A549 (cell line): Measurements from ENCODE around the gene FHIT. TPM values are rescaled to one million over a fixed set of nuclear protein-coding genes. Genes with fewer than 3 reads are reported as not detected.

Source experiments
- ATAC-seq, 2 experiments: fragments of 200-7000 bp in 1 of 2; fragments of >200 bp in 1 of 2; cut with Nextera tagmentation in 1 of 2; cut with Tn5 transposase in 1 of 2; 3 replicates each; pipeline versions ENCODE4 v1.8.0 to v1.9.1; 2018 to 2020; ENCODE audit warnings: mild to moderate bottlenecking in 1 of 2, moderate library complexity in 1 of 2
- CTCF ChIA-PET: fragments of 300-600 bp; sonication (Branson Sonifier 250); formaldehyde crosslinking; extraction: SDS; loops from one replicate; lab custom pipeline; 2021; ENCODE audit warnings: antibody characterized with exemption, inconsistent platforms; lab: Yijun Ruan, JAX
- POLR2A ChIA-PET: fragments of 350-600 bp; formaldehyde crosslinking; extraction: SDS; loops from one replicate; lab custom pipeline; 2021; ENCODE audit warnings: antibody characterized with exemption, inconsistent platforms; lab: Yijun Ruan, JAX
- DNase-seq, 2 experiments: peaks; one replicate each; pipeline versions ENCODE4 v3.0.0 to v3.0.0-alpha.2; 2011 to 2016; ENCODE audit warnings: low read depth in 1 of 2, low spot score in 1 of 2
- FAIRE-seq: peaks from 2 replicates; lab custom pipeline; 2011; peaks lifted over from hg19 to GRCh38; lab: Jason Lieb, UNC
- H3K27ac ChIP-seq, 2 experiments: fragments of >200 bp; sonication (Bioruptor Twin); formaldehyde crosslinking; 3 replicates each; pipeline ENCODE4 v1.5.1; 2016 to 2017
- H3K4me1 ChIP-seq: fragments of >200 bp; sonication (Bioruptor Twin); formaldehyde crosslinking; 3 replicates; pipeline ENCODE4 v1.6.1; 2016
- H3K4me2 ChIP-seq: fragments of >200 bp; sonication (Bioruptor Twin); formaldehyde crosslinking; 3 replicates; pipeline ENCODE4 v1.6.1; 2016
- H3K4me3 ChIP-seq: fragments of >200 bp; sonication (Bioruptor Twin); formaldehyde crosslinking; 3 replicates; pipeline ENCODE4 v1.5.1; 2016
- H3K9me3 ChIP-seq: fragments of >200 bp; sonication (Bioruptor Twin); formaldehyde crosslinking; 3 replicates; pipeline ENCODE4 v1.6.1; 2016
- CBX2 ChIP-seq: fragments of 200-600 bp; sonication (generic); IDR thresholded peaks from 2 replicates; pipeline ENCODE4 v1.6.1; 2016; ENCODE audit warnings: low read depth, mild to moderate bottlenecking, borderline replicate concordance
- CHD2 ChIP-seq: fragments of 150-350 bp; IDR thresholded peaks from 2 replicates; pipeline ENCODE4 v1.6.1; 2014; ENCODE audit warnings: low read length; ENCODE audit not compliant: partially characterized antibody
- CHD4 ChIP-seq: fragments of 200-600 bp; sonication (generic); IDR thresholded peaks from 2 replicates; pipeline ENCODE4 v1.6.1; 2016; ENCODE audit warnings: antibody characterized with exemption, mild to moderate bottlenecking, borderline replicate concordance
- EHF ChIP-seq: fragments of 250-450 bp; sonication (Bioruptor Pico); IDR thresholded peaks from 2 replicates; pipeline ENCODE4 v1.5.0; 2020; ENCODE audit warnings: mild to moderate bottlenecking
- EHMT2 ChIP-seq: fragments of 200-600 bp; sonication (generic); IDR thresholded peaks from 2 replicates; pipeline ENCODE4 v1.6.1; 2016; ENCODE audit warnings: antibody characterized with exemption, low read depth, mild to moderate bottlenecking, moderate library complexity
- EP300 ChIP-seq, 2 experiments: fragments of >200 bp; sonication (Bioruptor Twin); formaldehyde crosslinking; IDR thresholded peaks; 2 replicates in 1 of 2; 3 replicates in 1 of 2; pipeline ENCODE4 v1.6.1; 2016 to 2017
- FOSB ChIP-seq: fragments of 250-450 bp; sonication (Bioruptor Pico); IDR thresholded peaks from 2 replicates; pipeline ENCODE4 v1.5.0; 2020; ENCODE audit warnings: mild to moderate bottlenecking, moderate library complexity
- GATA3 ChIP-seq: IDR thresholded peaks from 2 replicates; pipeline ENCODE4 v1.6.1; 2012; ENCODE audit warnings: borderline replicate concordance
- HEYL ChIP-seq: fragments of 250-450 bp; sonication (Bioruptor Pico); IDR thresholded peaks from 2 replicates; pipeline ENCODE4 v1.8.0; 2021; ENCODE audit warnings: mild to moderate bottlenecking, moderate library complexity
- HOXA7 ChIP-seq: fragments of 250-450 bp; sonication (Bioruptor Pico); IDR thresholded peaks from 2 replicates; pipeline ENCODE4 v1.5.0; 2020; ENCODE audit warnings: mild to moderate bottlenecking, moderate library complexity
- HOXB13 ChIP-seq: fragments of 250-450 bp; sonication (Bioruptor Pico); IDR thresholded peaks from 2 replicates; pipeline ENCODE4 v1.5.0; 2020; ENCODE audit warnings: low read depth, mild to moderate bottlenecking, moderate library complexity
- HOXB5 ChIP-seq: fragments of 250-450 bp; sonication (Bioruptor Pico); IDR thresholded peaks from 2 replicates; pipeline ENCODE4 v1.5.0; 2020; ENCODE audit warnings: mild to moderate bottlenecking, moderate library complexity
- KDM1A ChIP-seq: fragments of 200-600 bp; sonication (generic); IDR thresholded peaks from 2 replicates; pipeline ENCODE4 v1.6.1; 2016; ENCODE audit warnings: low read depth, mild to moderate bottlenecking
- KDM5A ChIP-seq: fragments of 200-600 bp; sonication (generic); IDR thresholded peaks from 2 replicates; pipeline ENCODE4 v1.6.1; 2016; ENCODE audit warnings: antibody characterized with exemption, mild to moderate bottlenecking
- MAFK ChIP-seq: fragments of 450-650 bp; IDR thresholded peaks from 2 replicates; pipeline ENCODE4 v1.6.1; 2014; ENCODE audit not compliant: partially characterized antibody
- MAZ ChIP-seq: fragments of 150-350 bp; IDR thresholded peaks from 2 replicates; pipeline ENCODE4 v1.6.1; 2014; ENCODE audit warnings: antibody characterized with exemption, low read depth, low read length, borderline replicate concordance
- MYC ChIP-seq: IDR thresholded peaks from 2 replicates; pipeline ENCODE4 v1.6.1; 2012; ENCODE audit warnings: mild to moderate bottlenecking, inconsistent platforms, low read length, improper control_type of control experiment, borderline replicate concordance
- NFE2L2 ChIP-seq: fragments of 150-350 bp; conservative IDR thresholded peaks from 2 replicates; pipeline ENCODE4 v1.6.1; 2014; ENCODE audit warnings: low read length
- POLR2A ChIP-seq: IDR thresholded peaks from 2 replicates; pipeline ENCODE4 v1.6.1; 2012; ENCODE audit warnings: mild to moderate bottlenecking, low read length
- RARB ChIP-seq: fragments of 250-450 bp; sonication (Bioruptor Pico); IDR thresholded peaks from 2 replicates; pipeline ENCODE4 v1.8.0; 2021; ENCODE audit warnings: mild to moderate bottlenecking, moderate library complexity
- REST ChIP-seq: fragments of 200-600 bp; sonication (generic); IDR thresholded peaks from 2 replicates; pipeline ENCODE4 v1.6.1; 2016; ENCODE audit warnings: antibody characterized with exemption, mild to moderate bottlenecking, moderate library complexity
- RFX5 ChIP-seq: fragments of 450-650 bp; IDR thresholded peaks from 2 replicates; pipeline ENCODE4 v1.7.1; 2014; ENCODE audit warnings: antibody characterized with exemption, mild to moderate bottlenecking, moderate library complexity
- USF2 ChIP-seq: fragments of 450-650 bp; IDR thresholded peaks from 2 replicates; pipeline ENCODE4 v1.6.1; 2014; ENCODE audit warnings: antibody characterized with exemption
- WGBS: methylation state at CpG from one replicate; pipeline ENCODE4 v1.1.6; 2017; ENCODE audit errors: missing lambda C conversion rate; 5-methylcytosine and 5-hydroxymethylcytosine counted together
- polyA plus RNA-seq, 4 experiments: library from polyadenylated mRNA; depleted of rRNA in 3 of 4; stranded (reverse); fragments of >200 nt; fragmentation: RNase III in 1 of 4; extraction: RNeasy Plus Mini Kit Qiagen cat#74134 plus additional on column Dnase treatment in 1 of 4; gene quantifications; 2 replicates in 3 of 4; 3 replicates in 1 of 4; pipeline ENCODE4 v1.2.3, GENCODE V29; 2011 to 2017
- TF ChIP-seq, protein P1 (sequence below): fragments of 250-450 bp; sonication (Bioruptor Pico); IDR thresholded peaks from 2 replicates; pipeline ENCODE4 v1.5.0; 2021; ENCODE audit warnings: mild to moderate bottlenecking, moderate library complexity, borderline replicate concordance
- TF ChIP-seq, protein P2 (sequence below): IDR thresholded peaks from 2 replicates; pipeline ENCODE4 v1.6.1; 2012

The FHIT gene
- polyA plus RNA-seq, 2 of the 4 experiments (the other 2 are of a cell fraction), result 0.76 to 0.92 TPM

GRCh38 chr3:60309539-60310268, 941.5 kb downstream of the FHIT start:
- CTCF ChIA-PET, result no interaction called here
- H3K4me3 ChIP-seq, result no peak overlapping the region
- FAIRE-seq (no peak), DNase-seq (no peak), ATAC-seq (no peak)
- TF ChIP-seq MAFK, result no peak
- TF ChIP-seq HOXA7, result no peak
- no peak for TF ChIP-seq POLR2A
- no peak for TF ChIP-seq REST
- TF ChIP-seq RFX5, result no peak
- TF ChIP-seq HOXB5 (CRISPR knock-in tag), result no peak
- TF ChIP-seq CBX2, result no peak
- TF ChIP-seq EP300 (IDR thresholded peaks at IDR 0.05), result no peak
- TF ChIP-seq NFE2L2, result no peak
- TF ChIP-seq EHF (CRISPR knock-in tag), result no peak
- TF ChIP-seq, protein P1, sequence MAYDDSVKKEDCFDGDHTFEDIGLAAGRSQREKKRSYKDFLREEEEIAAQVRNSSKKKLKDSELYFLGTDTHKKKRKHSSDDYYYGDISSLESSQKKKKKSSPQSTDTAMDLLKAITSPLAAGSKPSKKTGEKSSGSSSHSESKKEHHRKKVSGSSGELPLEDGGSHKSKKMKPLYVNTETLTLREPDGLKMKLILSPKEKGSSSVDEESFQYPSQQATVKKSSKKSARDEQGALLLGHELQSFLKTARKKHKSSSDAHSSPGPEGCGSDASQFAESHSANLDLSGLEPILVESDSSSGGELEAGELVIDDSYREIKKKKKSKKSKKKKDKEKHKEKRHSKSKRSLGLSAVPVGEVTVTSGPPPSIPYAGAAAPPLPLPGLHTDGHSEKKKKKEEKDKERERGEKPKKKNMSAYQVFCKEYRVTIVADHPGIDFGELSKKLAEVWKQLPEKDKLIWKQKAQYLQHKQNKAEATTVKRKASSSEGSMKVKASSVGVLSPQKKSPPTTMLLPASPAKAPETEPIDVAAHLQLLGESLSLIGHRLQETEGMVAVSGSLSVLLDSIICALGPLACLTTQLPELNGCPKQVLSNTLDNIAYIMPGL (CRISPR knock-in tag), result no peak
- TF ChIP-seq GATA3, result no peak
- TF ChIP-seq MAZ, result no peak
- TF ChIP-seq KDM5A, result no peak
- TF ChIP-seq HOXB13 (CRISPR knock-in tag), result no peak
- TF ChIP-seq CHD4, result no peak
- no peak for TF ChIP-seq EHMT2
- no peak for TF ChIP-seq KDM1A
- no peak for TF ChIP-seq RARB (CRISPR knock-in tag)
- H3K9me3 ChIP-seq, result no peaks in the 10 kb centered on the region
- H3K27ac ChIP-seq, result no peak overlapping the region
- POLR2A ChIA-PET, result no interaction called here
- H3K4me2 ChIP-seq, result no peak overlapping the region
- H3K4me1 ChIP-seq, result no peaks in the 10 kb centered on the region
- WGBS, result 3% methylated on average over 6 of the region's 6 CpGs

DNA sequence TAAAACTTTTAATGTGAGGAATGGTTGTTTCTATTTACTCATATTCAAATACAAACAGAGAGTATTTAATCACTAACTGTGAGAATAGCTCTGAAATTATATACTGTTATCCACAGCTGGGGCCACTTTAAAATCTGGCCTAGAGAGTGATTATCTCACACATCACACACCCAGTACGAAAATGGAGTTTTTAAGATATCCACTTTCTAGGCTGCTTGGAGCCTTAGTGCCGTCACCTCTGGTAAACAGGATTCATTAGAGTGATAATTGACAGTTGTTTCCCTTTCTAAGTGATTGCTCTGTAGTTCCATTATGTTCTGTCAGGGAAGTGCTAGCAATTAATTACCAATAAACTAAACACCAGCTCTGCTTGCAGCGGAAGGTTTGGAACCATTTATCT, 942.4 kb downstream of the FHIT start:
- Histone ChIP-seq H3K4me1 (no peaks in the 10 kb centered on the region), H3K4me3 (no peak overlapping the region), H3K4me2 (no peak overlapping the region), H3K27ac (no peak overlapping the region), H3K9me3 (no peaks in the 10 kb centered on the region)
- FAIRE-seq (no peak), DNase-seq (no peak), ATAC-seq (no peak)
- POLR2A ChIA-PET, result no interaction called here
- TF ChIP-seq, protein P1 (CRISPR knock-in tag), result no peak
- TF ChIP-seq FOSB (CRISPR knock-in tag) (no peak), MAFK (no peak), CHD2 (no peak), POLR2A (no peak), CBX2 (no peak), KDM1A (no peak), USF2 (no peak), HEYL (CRISPR knock-in tag) (no peak), GATA3 (no peak), MAZ (no peak), EP300 (IDR thresholded peaks at IDR 0.05) (no peak), KDM5A (no peak), MYC (no peak)
- TF ChIP-seq, protein P2, sequence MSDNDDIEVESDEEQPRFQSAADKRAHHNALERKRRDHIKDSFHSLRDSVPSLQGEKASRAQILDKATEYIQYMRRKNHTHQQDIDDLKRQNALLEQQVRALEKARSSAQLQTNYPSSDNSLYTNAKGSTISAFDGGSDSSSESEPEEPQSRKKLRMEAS, result no peak
- 24% methylated on average over 3 of the region's 3 CpGs for WGBS
- CTCF ChIA-PET, result no interaction called here
